ENCODE measurements around the gene MAP2K6. TPM values are rescaled to one million over a fixed set of nuclear protein-coding genes. Genes with fewer than 3 reads are reported as not detected.

The MAP2K6 gene
- total and polyA plus RNA-seq, 2 experiments from 2014 or later: 3.3 to 13.2 TPM

DNA sequence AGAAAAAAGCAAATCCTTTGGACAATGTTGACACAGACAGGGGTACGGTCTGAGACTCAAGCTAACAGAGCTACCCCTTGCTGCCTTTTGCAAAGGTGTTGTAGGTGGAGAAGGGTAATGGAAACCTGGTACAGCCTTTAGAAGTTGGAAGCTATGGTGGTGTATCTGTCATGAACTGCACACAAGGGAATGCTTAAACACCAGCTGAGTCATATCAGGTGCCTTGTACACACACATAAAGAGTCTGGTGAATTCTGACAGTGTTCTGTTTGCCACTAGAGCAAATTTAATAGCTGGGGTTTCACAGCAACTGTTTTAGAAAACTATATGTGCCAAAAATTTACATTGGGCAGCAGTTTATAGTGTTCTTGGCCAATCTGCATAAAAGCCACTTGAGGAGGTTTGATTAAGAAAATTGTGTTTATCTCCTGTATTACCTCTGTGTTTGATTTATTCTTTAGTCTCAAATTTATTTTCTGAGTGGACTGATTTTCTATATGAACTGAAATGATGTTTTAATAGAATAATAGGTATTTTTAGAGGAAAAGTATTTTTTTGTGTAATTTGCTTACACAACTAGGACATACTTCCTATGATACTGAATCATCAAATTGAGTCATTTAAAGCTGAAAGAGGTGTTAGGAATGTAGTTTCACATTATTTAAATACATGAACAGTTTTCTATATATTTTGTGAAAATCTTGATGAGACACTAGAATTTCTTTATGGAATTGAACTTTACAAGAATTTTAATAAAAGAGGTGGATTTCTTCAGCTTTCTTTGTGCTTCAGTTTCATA is 136.9 kb downstream of the MAP2K6 start:
- H3K79me2 ChIP-seq: no peaks in the 10 kb centered on the region
- H4K20me1 ChIP-seq (ENCODE audit: insufficient read depth, poor library complexity, severe bottlenecking): no peaks in the 10 kb centered on the region
- TF ChIP-seq, protein P1, sequence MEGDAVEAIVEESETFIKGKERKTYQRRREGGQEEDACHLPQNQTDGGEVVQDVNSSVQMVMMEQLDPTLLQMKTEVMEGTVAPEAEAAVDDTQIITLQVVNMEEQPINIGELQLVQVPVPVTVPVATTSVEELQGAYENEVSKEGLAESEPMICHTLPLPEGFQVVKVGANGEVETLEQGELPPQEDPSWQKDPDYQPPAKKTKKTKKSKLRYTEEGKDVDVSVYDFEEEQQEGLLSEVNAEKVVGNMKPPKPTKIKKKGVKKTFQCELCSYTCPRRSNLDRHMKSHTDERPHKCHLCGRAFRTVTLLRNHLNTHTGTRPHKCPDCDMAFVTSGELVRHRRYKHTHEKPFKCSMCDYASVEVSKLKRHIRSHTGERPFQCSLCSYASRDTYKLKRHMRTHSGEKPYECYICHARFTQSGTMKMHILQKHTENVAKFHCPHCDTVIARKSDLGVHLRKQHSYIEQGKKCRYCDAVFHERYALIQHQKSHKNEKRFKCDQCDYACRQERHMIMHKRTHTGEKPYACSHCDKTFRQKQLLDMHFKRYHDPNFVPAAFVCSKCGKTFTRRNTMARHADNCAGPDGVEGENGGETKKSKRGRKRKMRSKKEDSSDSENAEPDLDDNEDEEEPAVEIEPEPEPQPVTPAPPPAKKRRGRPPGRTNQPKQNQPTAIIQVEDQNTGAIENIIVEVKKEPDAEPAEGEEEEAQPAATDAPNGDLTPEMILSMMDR (IDR thresholded peaks at IDR 0.05; ENCODE audit: poor library complexity): no peak
- TF ChIP-seq EZH2 (IDR thresholded peaks at IDR 0.05; ENCODE audit: borderline replicate concordance) (no peak), EZH2phosphoT487 (IDR thresholded peaks at IDR 0.05; ENCODE audit: low read depth, severe bottlenecking, unreplicated experiment) (no peak)
- no peaks in the 10 kb centered on the region for H3K4me1 ChIP-seq (ENCODE audit: insufficient read depth)
- H3K9me2 ChIP-seq (replicated peaks; ENCODE audit: insufficient read depth): no peaks in the 10 kb centered on the region
- H3K27ac ChIP-seq: no peak overlapping the region
- no peaks in the 10 kb centered on the region for H3K27me3 ChIP-seq
- 91% methylated on average over 1 of the region's 1 CpG for WGBS (ENCODE audit: low lambda C conversion rate, missing lambda C conversion rate)
- no peak for DNase-seq (ENCODE audit: low spot score)
- H3K4me3 ChIP-seq: no peak overlapping the region
- H3K36me3 ChIP-seq (replicated peaks; ENCODE audit: insufficient read depth, low read depth): no peaks in the 10 kb centered on the region
- no peak overlapping the region for H2AFZ ChIP-seq
- no peaks in the 10 kb centered on the region for H3K9me3 ChIP-seq (ENCODE audit: low read depth)
- no peak overlapping the region for H3K4me2 ChIP-seq

DNA sequence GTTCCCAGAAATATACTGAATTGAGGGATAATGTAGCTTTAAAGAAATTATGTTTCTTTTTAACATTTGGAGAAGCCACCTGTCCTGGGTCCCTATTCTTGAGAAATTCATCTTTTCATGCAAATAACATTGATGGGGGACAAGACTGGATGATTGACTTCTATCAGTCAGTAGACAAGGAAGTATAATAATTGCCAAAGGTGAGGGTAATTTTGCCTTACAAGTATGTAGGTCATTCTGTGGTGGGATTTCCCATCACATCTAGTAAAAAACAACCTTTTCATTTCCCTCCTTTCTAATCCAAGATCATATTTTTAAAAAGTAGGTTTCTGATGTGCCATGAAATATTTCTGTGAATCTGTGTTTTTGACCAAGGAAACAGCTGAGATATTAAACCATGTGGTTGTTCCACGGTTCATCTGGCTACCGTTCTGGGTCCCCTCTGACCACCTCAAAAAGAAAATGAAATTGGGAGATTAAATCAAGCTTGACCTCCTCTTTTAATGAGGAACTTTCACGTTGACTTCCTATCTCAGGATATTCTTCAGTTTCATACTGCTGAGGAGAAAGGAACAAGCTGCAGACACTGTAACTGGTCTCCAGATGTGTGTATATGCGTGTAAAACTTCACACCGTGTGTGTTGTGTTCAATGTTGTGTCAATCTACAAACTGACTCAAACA is 138.6 kb downstream of the MAP2K6 start:
- WGBS (ENCODE audit: low lambda C conversion rate, missing lambda C conversion rate): 99% methylated on average over 5 of the region's 5 CpGs

DNA sequence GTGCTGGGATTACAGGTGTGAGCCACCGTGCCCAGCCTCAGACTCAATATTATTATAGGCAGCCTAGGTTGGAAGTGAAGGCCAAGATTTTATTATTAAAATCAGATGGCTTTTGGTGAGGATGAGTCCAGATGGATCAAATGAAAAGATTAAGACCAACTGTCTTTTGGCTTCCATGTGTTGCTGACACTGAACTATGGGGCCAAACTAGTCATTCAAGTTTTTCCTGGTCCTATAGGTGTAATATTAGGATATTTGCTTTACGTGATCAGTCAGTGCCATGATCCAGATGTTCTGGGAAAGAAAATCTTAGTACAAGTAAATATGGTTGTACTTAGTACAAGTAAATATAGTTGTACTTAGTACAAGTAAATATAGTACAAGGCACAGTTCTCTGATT is 140.6 kb downstream of the MAP2K6 start:
- no peak overlapping the region for H3K4me2 ChIP-seq
- no peaks in the 10 kb centered on the region for H3K4me1 ChIP-seq (ENCODE audit: insufficient read depth)
- DNase-seq (ENCODE audit: low spot score): no peak

More for the DNA sequence above, 138.6 kb downstream of the MAP2K6 start:
- Histone ChIP-seq H3K4me1 (ENCODE audit: insufficient read depth) (no peaks in the 10 kb centered on the region), H3K79me2 (no peaks in the 10 kb centered on the region), H4K20me1 (ENCODE audit: insufficient read depth, poor library complexity, severe bottlenecking) (no peaks in the 10 kb centered on the region), H2AFZ (no peak overlapping the region), H3K36me3 (replicated peaks; ENCODE audit: insufficient read depth, low read depth) (no peaks in the 10 kb centered on the region), H3K9me2 (replicated peaks; ENCODE audit: insufficient read depth) (no peaks in the 10 kb centered on the region), H3K9me3 (ENCODE audit: low read depth) (no peaks in the 10 kb centered on the region), H3K4me2 (no peak overlapping the region), H3K4me3 (no peak overlapping the region), H3K27ac (no peak overlapping the region), H3K27me3 (no peaks in the 10 kb centered on the region)
- DNase-seq (ENCODE audit: low spot score): no peak
- TF ChIP-seq EZH2phosphoT487 (IDR thresholded peaks at IDR 0.05; ENCODE audit: low read depth, severe bottlenecking, unreplicated experiment) (no peak), EZH2 (IDR thresholded peaks at IDR 0.05; ENCODE audit: borderline replicate concordance) (no peak)
- TF ChIP-seq, protein P1 (IDR thresholded peaks at IDR 0.05; ENCODE audit: poor library complexity): no peak

More for the DNA sequence above, 140.6 kb downstream of the MAP2K6 start:
- Histone ChIP-seq H2AFZ (no peak overlapping the region), H3K27ac (no peak overlapping the region), H3K27me3 (no peaks in the 10 kb centered on the region), H3K9me2 (replicated peaks; ENCODE audit: insufficient read depth) (no peaks in the 10 kb centered on the region), H3K9me3 (ENCODE audit: low read depth) (no peaks in the 10 kb centered on the region), H3K79me2 (no peaks in the 10 kb centered on the region), H3K4me3 (no peak overlapping the region), H3K36me3 (replicated peaks; ENCODE audit: insufficient read depth, low read depth) (no peaks in the 10 kb centered on the region), H4K20me1 (ENCODE audit: insufficient read depth, poor library complexity, severe bottlenecking) (no peaks in the 10 kb centered on the region)
- TF ChIP-seq, protein P1 (IDR thresholded peaks at IDR 0.05; ENCODE audit: poor library complexity): no peak
- TF ChIP-seq EZH2phosphoT487 (IDR thresholded peaks at IDR 0.05; ENCODE audit: low read depth, severe bottlenecking, unreplicated experiment): no peak
- no peak for TF ChIP-seq EZH2 (IDR thresholded peaks at IDR 0.05; ENCODE audit: borderline replicate concordance)
- 85% methylated on average over 2 of the region's 2 CpGs for WGBS (ENCODE audit: low lambda C conversion rate, missing lambda C conversion rate)

Data from hepatocyte (in vitro differentiated cells).